K562 (cell line): ENCODE measurements around the gene LETM1. TPM values are rescaled to one million over a fixed set of nuclear protein-coding genes. Genes with fewer than 3 reads are reported as not detected.

ENCODE experiments used
- ATAC-seq: fragments of 200-7000 bp; cut with Tn5 transposase; 3 replicates; pipeline ENCODE4 v1.9.1; 2020; ENCODE audit warnings: moderate library complexity
- BruUV-seq: library from RNA; stranded (reverse); fragments of 400-500 nt; replicated peaks from 2 replicates; lab custom pipeline; 2021; lab: Mats Ljungman, UMichigan
- CTCF ChIA-PET: fragments of 300-600 bp; formaldehyde crosslinking; extraction: SDS; loops from one replicate; lab custom pipeline; 2021; ENCODE audit warnings: low intra/inter-chr PET ratio; lab: Yijun Ruan, JAX
- POLR2A ChIA-PET: fragments of 300-600, 350-650 bp; sonication (Branson Sonifier 250); formaldehyde crosslinking; extraction: SDS; loops from one replicate; lab custom pipeline; 2021; ENCODE audit warnings: antibody characterized with exemption, inconsistent platforms; lab: Yijun Ruan, JAX
- DNase-seq, 4 experiments: peaks; one replicate each; pipeline versions ENCODE4 v3.0.0 to v3.0.0-alpha.2; 2011 to 2018; ENCODE audit warnings: low spot score in 3 of 4, mixed read lengths in 3 of 4; ENCODE audit errors: extremely low read depth in 1 of 4
- FAIRE-seq: peaks from 2 replicates; lab custom pipeline; 2011; peaks lifted over from hg19 to GRCh38; lab: Jason Lieb, UNC
- H2AFZ ChIP-seq: 2 replicates; pipeline ENCODE4 v1.6.0; 2011; ENCODE audit warnings: low read depth, low read length, control low read depth, inconsistent platforms
- H3K27ac ChIP-seq: fragments of 200-600 bp; 3 replicates; pipeline ENCODE4 v1.8.0; 2011; ENCODE audit warnings: low read depth, mild to moderate bottlenecking, control low read depth, inconsistent platforms, low read length, moderate library complexity, mixed read lengths; ENCODE audit errors: extremely low read depth
- H3K27me3 ChIP-seq, 2 experiments: fragments of 300-600 bp in 1 of 2; 2 replicates in 1 of 2; 3 replicates in 1 of 2; pipeline versions ENCODE4 v1.6.0 to v1.8.0; 2011; ENCODE audit warnings: inconsistent platforms in 2 of 2, low read length in 2 of 2, mild to moderate bottlenecking in 1 of 2, mixed read lengths in 1 of 2, moderate library complexity in 1 of 2; ENCODE audit not compliant: control insufficient read depth in 2 of 2, insufficient read depth in 2 of 2
- H3K36me3 ChIP-seq: fragments of 300-600 bp; 3 replicates; pipeline ENCODE4 v1.8.0; 2011; ENCODE audit warnings: mild to moderate bottlenecking, low read length, inconsistent platforms; ENCODE audit not compliant: control insufficient read depth, insufficient read depth
- H3K4me1 ChIP-seq, 2 experiments: fragments of 200-600 bp in 1 of 2; replicated peaks in 1 of 2; 2 replicates in 1 of 2; 3 replicates in 1 of 2; pipeline versions ENCODE4 v1.5.1 to v1.8.0; 2011; ENCODE audit warnings: inconsistent platforms in 2 of 2, low read length in 2 of 2, mild to moderate bottlenecking in 1 of 2, mixed read lengths in 1 of 2, moderate library complexity in 1 of 2; ENCODE audit not compliant: control insufficient read depth in 2 of 2, insufficient read depth in 2 of 2
- H3K4me2 ChIP-seq: 2 replicates; pipeline ENCODE4 v1.6.1; 2011; ENCODE audit warnings: low read length, control low read depth, inconsistent platforms, mixed read lengths; ENCODE audit not compliant: insufficient read depth
- H3K4me3 ChIP-seq: fragments of 200-600 bp; sonication (generic), shearing (Covaris generic); 2 replicates; pipeline ENCODE4 v1.5.1; 2016; ENCODE audit warnings: control low read depth, inconsistent platforms
- H3K79me2 ChIP-seq: fragments of 200-600 bp; 3 replicates; pipeline ENCODE4 v1.8.0; 2011; ENCODE audit warnings: low read length, inconsistent platforms; ENCODE audit not compliant: control insufficient read depth, insufficient read depth
- H3K9ac ChIP-seq, 2 experiments: 2 replicates each; pipeline versions ENCODE4 v1.6.0 to v1.6.1; 2011; ENCODE audit warnings: low read depth in 2 of 2, low read length in 2 of 2, control low read depth in 1 of 2, inconsistent platforms in 1 of 2, mild to moderate bottlenecking in 1 of 2, mixed read lengths in 1 of 2; ENCODE audit not compliant: insufficient read depth in 1 of 2
- H3K9me1 ChIP-seq: one replicate; pipeline ENCODE4 v1.6.0; 2011; ENCODE audit warnings: inconsistent platforms, mild to moderate bottlenecking, low read length, moderate library complexity; ENCODE audit not compliant: control insufficient read depth, insufficient read depth
- H3K9me3 ChIP-seq: replicated peaks from 2 replicates; pipeline ENCODE4 v1.5.1; 2011; ENCODE audit warnings: low read depth, low read length, inconsistent platforms; ENCODE audit not compliant: control insufficient read depth, insufficient read depth
- H4K20me1 ChIP-seq: replicated peaks from 2 replicates; pipeline ENCODE4 v1.6.1; 2011; ENCODE audit warnings: low read length, inconsistent platforms, mixed read lengths; ENCODE audit not compliant: control insufficient read depth, insufficient read depth
- ARNT ChIP-seq, 2 experiments: fragments of 450-650 bp; IDR thresholded peaks; 2 replicates each; pipeline ENCODE4 v1.6.1; 2016; ENCODE audit warnings: mild to moderate bottlenecking in 1 of 2
- LCOR ChIP-seq: sonication (generic); formaldehyde crosslinking; IDR thresholded peaks from 2 replicates; pipeline ENCODE4 v1.8.0; 2022; ENCODE audit warnings: mild to moderate bottlenecking, missing genetic modification reagents
- MEF2A ChIP-seq: IDR thresholded peaks from 2 replicates; pipeline ENCODE4 v1.6.1; 2011; ENCODE audit warnings: low read depth, mild to moderate bottlenecking, low read length, moderate library complexity; ENCODE audit not compliant: control insufficient read depth
- NR1H2 ChIP-seq: sonication (generic); formaldehyde crosslinking; IDR thresholded peaks from 2 replicates; pipeline ENCODE4 v1.4.0; 2020; ENCODE audit warnings: mild to moderate bottlenecking, missing genetic modification reagents
- RBM25 ChIP-seq: fragments of 200-400 bp; formaldehyde crosslinking; IDR thresholded peaks from 2 replicates; pipeline ENCODE4 v1.6.1; 2018; ENCODE audit warnings: low read length, low read depth, moderate library complexity; ENCODE audit not compliant: severe bottlenecking
- STAT6 ChIP-seq: sonication (generic); formaldehyde crosslinking; IDR thresholded peaks from 2 replicates; pipeline ENCODE4 v1.8.1; 2023; ENCODE audit warnings: mild to moderate bottlenecking, missing genetic modification reagents
- TOE1 ChIP-seq, 2 experiments: fragments of 450-650 bp in 1 of 2; sonication (generic) in 1 of 2; formaldehyde crosslinking in 1 of 2; IDR thresholded peaks; 2 replicates each; pipeline versions ENCODE4 v1.7.1 to v1.8.0; 2016 to 2022; ENCODE audit warnings: borderline replicate concordance in 2 of 2, mild to moderate bottlenecking in 2 of 2, antibody characterized with exemption in 1 of 2, inconsistent platforms in 1 of 2, low read depth in 1 of 2, missing genetic modification reagents in 1 of 2, moderate library complexity in 1 of 2
- ZNF121 ChIP-seq: sonication (generic); formaldehyde crosslinking; conservative IDR thresholded peaks from 2 replicates; pipeline ENCODE4 v1.8.0; 2022; ENCODE audit warnings: missing genetic modification reagents
- WGBS: fragments of 100-300 bp; shearing (Covaris generic); methylation state at CpG from one replicate; pipeline ENCODE4 v1.1.6; 2016; ENCODE audit warnings: low coverage, mixed read lengths; ENCODE audit not compliant: insufficient coverage; ENCODE audit errors: missing lambda C conversion rate; 5-methylcytosine and 5-hydroxymethylcytosine counted together
- in situ Hi-C: fragments of 300-500 bp; cut with MboI; formaldehyde crosslinking; loops from 4 replicates; pipeline ENCODE4 v1.15.0; 2018; ENCODE audit warnings: inconsistent platforms, mixed read lengths
- intact Hi-C: fragments of 100-400 bp; cut with micrococcal nuclease; formaldehyde crosslinking; loops from 2 replicates; pipeline ENCODE4 v1.14.2; 2022
- polyA plus RNA-seq, 8 experiments: library from polyadenylated mRNA; depleted of rRNA in 4 of 8; stranded (reverse) in 5 of 8; unstranded in 3 of 8; fragments of >200 nt; fragmentation: Nextera tagmentation in 2 of 8; fragmentation: Illumina TruSeq in 1 of 8; extraction: Ambion mirVana in 2 of 8; extraction: Trizol in 1 of 8; gene quantifications; 2 replicates each; pipeline versions ENCODE4 v1.2.1 to v1.2.3, GENCODE V29; 2011 to 2014; ENCODE audit warnings: inconsistent platforms in 1 of 8, missing spikeins in 1 of 8
- total RNA-seq, 7 experiments: library from RNA; depleted of rRNA in 6 of 7; stranded (reverse); fragments of >200 nt in 6 of 7; fragmentation: Illumina TruSeq in 2 of 7; extraction: Trizol in 2 of 7; gene quantifications; 2 replicates each; pipeline versions ENCODE4 v1.2.1 to v1.2.3, GENCODE V29; 2011 to 2021; ENCODE audit warnings: low replicate concordance in 1 of 7

LETM1 gene
- total and polyA plus RNA-seq, 9 of the 15 experiments (the other 6 are each of a cell fraction or from before 2014, with no cell fraction given), result 3.9 to 109 (median 35.0) TPM

- Histone ChIP-seq H3K9ac (peak overlapping the region; percentile 86 to 100), H3K27me3 (no peaks in the 10 kb centered on the region)
- intact Hi-C loops, result no loop called here
- TF ChIP-seq MEF2A (no peak), ARNT (IDR thresholded peaks at IDR 0.05) (0 out of 4 replicates have a peak, but pooled peaks of 1 of the 2 experiments have one; percentile 31), NR1H2 (no peak), ZNF121 (CRISPR knock-in tag) (0 out of 2 replicates have a peak, but pooled peaks have one; percentile 27), TOE1 (IDR thresholded peaks at IDR 0.05; ENCODE audit: borderline replicate concordance) (no peak), TOE1 (CRISPR knock-in tag; IDR thresholded peaks at IDR 0.05; ENCODE audit: borderline replicate concordance, low read depth) (no peak), RBM25 (peak; percentile 14), LCOR (CRISPR knock-in tag) (no peak), STAT6 (CRISPR knock-in tag) (0 out of 2 replicates have a peak, but pooled peaks have one; percentile 10)
- TF ChIP-seq, all 486 proteins: peak for 4
- ATAC-seq (no peak), DNase-seq (no peak), FAIRE-seq (no peak)
- H3K4me3 ChIP-seq, result peak overlapping the region; percentile 94
- peaks cover 83% of the 10 kb centered on the region for H3K79me2 ChIP-seq
- H2AFZ ChIP-seq, result no peak overlapping the region
- peaks cover 11% of the 10 kb centered on the region for H3K9me1 ChIP-seq
- peak overlapping the region; percentile 91 for H3K4me2 ChIP-seq
- H3K27ac ChIP-seq, result peak overlapping the region; percentile 84
- H3K36me3 ChIP-seq, result peaks cover 32% of the 10 kb centered on the region
- 0% methylated on average over 1 of the region's 1 CpG for WGBS
- TSS peak; percentile 52 for BruUV-seq
- ChIA-PET POLR2A (interaction anchor here (0.6 to 1.7 kb wide), 4 partner anchors 12 to 51 kb away, joined by 4 to 7 read pairs (median 5); partner anchors contain the start of gene NSD2), CTCF (interaction anchor here (0.6 to 0.7 kb wide), 2 partner anchors 146 to 387 kb away, joined by 3 to 5 read pairs; partner anchors contain the start of genes HAUS3 and POLN)
- no peaks in the 10 kb centered on the region for H3K9me3 ChIP-seq
- in situ Hi-C loops, result no loop called here
- peaks cover 27% of the 10 kb centered on the region for H4K20me1 ChIP-seq
- peaks cover 40 to 70% of the 10 kb centered on the region in 2 experiments for H3K4me1 ChIP-seq
Observed at GRCh38 chr4:1854752-1855151, 1.2 kb downstream of the LETM1 start.
